GM18868 (cell line): ENCODE measurements around the gene SCEL.
"Not testable (repeated sequence)": the region's sequence is repeated elsewhere in the genome, so short reads cannot be mapped to it uniquely, and the experiment has no call there.

Experiments
- ATAC-seq: cut with Tn5 transposase; IDR thresholded peaks from one replicate; pipeline ENCODE4 v1.9.1; 2021; ENCODE audit warnings: mild to moderate bottlenecking, moderate library complexity; ENCODE audit not compliant: unreplicated experiment

Gene SCEL

DNA sequence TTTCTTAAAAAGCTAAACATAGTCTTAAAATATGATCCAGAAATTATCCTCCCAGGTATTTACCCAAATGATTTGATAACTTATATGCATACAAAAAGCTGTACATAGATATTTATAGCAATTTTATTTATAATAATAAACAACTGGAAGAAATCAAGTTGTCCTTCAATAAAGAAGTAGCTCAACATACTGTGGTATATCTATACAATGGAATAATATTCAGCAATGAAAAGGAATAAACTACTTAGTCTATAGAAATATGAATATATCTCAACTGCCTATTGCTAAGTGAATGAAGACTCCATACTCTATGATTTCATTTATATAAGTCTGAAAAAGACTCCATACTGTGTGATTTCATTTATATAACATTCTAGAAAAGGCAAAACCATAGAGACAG, 114.9 kb downstream of the SCEL start:
- ATAC-seq, result no peak

DNA sequence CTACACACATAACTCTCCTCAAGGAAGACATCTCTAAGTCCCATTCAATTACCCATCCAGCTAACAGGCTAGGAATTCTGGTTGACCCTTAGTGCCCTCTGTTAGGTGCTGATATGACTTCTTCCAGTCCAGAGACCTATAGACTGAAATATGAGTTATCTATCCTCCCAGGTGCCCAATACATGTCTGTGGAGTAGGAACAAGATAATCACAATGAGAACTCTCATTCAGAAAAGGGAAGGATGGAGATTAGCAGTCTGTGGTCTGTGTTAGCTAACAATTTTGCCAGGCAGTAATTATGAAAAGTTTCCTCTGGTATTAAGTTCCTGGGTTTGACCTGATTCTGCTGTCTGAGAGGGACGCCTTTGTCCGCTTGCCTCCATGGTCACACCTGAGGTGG, 117.8 kb downstream of the SCEL start:
- ATAC-seq, result no peak

DNA sequence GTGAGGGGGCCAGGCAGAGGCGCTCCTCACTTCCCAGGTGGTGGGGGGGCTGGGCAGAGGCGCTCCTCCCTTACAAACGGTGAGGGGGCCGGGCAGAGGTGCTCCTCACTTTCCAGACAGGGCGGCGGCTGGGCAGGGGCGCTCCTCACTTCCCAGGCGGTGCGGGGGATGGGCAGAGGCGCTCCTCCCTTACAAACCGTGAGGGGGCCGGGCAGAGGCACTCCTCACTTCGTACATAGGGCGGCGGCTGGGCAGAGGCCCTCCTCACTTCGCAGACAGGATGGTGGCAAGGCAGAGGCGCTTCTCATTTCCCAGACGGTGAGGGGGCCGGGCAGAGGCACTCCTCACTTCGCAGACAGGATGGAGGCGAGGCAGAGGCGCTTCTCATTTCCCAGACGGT, 124.5 kb downstream of the SCEL start:
- ATAC-seq, result not testable (repeated sequence)

DNA sequence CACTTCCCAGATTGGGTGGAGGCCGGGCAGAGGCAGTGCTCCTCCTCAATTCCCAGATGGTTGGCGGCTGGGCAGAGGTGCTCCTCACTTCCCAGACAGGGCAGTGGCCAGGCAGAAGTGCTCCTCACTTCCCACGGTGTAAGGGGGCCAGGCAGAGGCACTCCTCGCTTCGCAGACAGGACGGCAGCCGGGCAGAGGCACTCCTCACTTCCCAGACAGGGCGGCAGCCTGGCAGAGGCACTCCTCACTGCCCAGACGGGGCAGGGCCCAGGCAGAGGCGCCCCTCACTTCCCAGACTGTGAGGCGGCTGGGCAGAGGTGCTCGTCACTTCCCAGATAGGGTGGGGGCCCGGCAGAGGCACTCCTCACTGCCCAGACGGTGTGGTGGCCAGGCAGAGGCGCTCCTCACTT, 125.3 kb downstream of the SCEL start:
- ATAC-seq, result no peak

DNA sequence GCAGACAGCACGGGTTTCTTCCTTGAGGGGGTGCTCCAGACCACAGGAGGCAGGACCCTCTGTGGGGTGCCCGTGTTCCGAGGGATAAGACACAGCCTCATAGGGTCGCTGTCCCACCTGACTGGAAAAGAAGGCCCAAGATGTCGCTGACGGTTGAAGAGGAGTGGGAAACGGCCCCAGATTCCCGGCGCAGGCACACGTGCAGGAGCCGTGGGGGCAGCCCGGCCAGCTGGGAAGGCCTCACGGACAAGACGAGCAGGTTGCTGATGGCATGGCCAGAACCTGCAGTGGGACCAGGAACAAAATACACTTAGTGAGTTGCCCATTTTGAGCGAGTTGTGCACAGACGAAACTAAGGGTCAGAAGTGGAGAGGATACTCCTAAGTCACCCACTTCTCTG, 126.8 kb downstream of the SCEL start:
- ATAC-seq, result not testable (repeated sequence)

DNA sequence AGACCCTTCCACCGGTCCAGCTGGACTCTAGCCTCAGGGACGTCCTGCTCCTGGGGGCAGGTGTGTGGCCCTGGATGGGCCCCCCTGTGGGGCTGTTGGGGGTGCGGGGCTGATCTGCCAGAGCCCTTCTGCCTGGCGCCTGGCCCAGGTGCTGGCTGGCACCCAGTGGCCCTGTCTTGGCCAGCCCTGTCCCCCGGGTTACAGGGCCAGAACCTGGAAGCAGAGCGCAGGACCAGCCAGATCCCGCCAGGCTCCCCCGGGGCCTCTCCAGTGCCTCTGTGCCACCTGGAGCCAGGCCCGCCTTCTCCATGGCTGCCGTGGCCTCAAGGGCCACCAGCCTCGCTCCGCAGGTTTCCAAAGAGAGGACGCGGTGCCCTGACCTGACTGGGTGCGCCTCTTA, 127.3 kb downstream of the SCEL start:
- not testable (repeated sequence) for ATAC-seq

DNA sequence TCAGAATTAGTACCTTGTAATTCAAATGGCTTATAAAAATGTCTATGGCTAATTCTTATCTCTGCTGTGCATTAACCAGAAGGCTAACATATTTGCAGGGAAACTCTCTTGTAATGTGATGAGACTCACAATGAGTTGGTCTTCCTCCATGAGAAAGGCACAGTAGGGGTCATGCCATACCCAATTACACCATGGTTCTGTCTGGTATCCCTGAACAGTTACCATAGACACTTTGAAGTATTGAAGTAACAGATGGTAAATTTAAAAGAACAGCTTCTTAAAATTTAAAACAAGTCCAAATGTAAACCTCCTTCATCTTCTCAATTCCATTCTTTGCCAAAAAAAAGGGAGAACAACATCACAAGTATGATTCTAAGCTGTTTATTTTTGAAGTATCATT, 139.3 kb downstream of the SCEL start:
- no peak for ATAC-seq

DNA sequence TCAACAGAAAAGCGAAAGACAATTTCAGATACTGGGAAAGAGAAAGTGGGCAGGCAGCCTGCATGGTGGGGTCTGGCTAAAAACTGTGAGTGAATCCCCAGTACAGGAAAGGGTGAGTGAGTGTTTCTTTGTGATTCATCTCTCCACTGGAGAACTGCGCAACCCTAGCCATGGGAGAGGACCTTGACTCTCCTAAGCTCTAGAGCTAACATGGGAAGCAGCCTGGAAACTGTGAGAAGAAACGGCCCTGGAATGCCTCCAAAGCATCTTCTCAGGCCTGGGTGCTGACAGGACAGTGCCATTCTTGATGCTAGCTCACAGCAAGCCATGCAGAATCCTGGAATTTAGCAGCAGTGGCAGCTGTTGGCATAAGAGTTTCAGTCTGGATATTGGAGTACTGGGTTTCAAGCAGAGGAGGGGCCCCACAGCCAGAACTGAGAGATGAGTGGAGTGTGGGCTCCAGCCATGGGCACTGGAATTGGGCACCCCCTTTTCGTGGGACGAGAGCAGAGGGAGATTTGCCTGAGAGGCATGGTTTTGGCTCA, 143.3 kb downstream of the SCEL start:
- ATAC-seq, result no peak

DNA sequence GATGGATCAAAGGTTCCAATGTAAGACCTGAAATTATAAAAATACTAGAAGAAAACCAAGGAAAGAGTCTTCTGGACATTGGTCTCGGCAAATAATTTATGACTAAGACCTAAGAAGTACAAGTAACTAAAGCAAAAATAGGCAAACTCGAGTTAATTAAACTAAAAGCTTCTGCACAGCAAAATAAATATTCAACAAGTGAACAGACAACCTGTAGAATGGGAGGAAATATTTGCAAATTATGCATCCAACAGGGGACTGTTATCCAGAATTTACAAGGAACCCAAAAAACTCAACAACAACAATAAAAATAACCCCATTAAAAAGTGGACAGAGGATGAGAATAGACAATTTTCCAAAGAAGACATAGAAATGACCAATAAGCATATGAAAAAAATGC, 152.3 kb downstream of the SCEL start:
- no peak for ATAC-seq

DNA sequence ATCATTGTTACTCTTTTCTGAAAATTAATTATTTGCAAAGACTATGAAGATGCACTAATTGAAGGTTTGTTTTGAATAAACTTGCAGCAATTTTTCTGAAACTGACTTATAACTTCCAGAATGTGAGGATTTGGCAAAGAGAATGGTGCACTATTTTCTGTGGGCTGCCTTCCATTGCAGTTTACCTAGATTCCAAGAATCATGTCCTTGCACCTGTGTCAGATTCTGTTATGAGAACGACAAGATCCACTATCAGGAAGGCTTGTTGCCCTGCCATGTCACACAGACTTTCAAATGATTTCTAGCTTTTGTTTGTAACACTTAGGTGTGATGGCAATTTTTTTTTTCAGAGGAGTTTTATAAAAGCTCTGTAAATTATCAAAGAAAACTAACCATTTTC, 156.4 kb downstream of the SCEL start:
- ATAC-seq, result no peak

DNA sequence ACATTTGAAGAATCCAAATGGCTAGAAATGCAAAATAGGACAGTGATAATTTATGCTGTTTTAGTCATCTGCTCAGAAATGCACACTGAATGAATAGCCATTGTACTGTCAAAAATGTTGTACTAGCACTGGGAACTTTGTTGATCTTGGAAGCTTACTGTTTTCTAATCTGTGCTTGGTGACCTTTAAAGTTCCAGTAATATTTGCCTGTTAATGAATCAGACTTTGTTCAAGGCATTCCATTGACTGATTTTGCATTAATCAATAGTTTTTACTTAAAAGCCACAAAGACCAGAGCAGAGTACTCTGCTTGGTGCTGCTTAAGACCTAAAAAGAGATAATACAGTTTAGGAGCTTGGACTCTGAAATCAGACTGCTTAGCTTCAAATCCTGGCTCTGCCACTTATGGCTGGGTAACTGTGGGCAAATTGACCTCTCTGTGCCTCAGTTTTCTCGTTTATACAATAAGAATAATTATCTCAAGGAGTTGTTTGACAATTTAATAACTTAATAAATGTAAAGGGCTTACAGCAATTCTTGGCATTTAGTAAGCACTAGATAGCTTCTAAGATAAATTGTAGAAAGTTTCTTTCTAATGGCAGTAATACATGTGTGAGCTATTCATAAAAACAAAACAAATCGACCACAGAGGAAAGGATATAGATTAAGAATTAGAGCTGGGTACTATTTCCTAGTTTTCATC, 157.4 kb downstream of the SCEL start:
- ATAC-seq, result no peak

DNA sequence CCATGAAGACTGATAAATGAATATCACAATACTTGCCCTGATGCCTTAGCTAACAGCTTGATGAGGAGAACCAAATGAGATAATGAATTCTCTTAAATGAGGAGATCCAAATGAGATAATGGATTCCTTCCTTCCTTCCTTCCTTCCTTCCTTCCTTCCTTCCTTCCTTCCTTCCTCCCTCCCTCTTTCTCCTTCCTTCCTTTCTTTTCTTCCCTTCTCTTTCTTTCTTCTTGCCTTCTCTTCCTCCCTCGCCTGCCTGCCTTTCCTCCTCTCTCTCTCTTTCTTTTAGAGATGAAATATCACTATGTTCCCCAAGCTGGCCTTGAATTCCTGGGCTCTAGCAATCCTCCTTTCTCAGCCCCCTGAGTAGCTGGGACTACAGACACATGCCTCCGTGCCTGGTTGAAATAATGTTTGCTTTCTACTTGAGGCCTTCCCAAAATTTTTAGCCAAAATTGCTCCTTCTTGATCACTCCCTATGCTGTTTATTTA, 158.0 kb downstream of the SCEL start:
- no peak for ATAC-seq
